Measurements from ENCODE around the gene PDIA5. TPM values are rescaled to one million over a fixed set of nuclear protein-coding genes. Genes with fewer than 3 reads are reported as not detected.

Gene PDIA5
- total and polyA plus RNA-seq, 11 donors, result 3.3 to 16.3 (median 6.4) TPM

DNA sequence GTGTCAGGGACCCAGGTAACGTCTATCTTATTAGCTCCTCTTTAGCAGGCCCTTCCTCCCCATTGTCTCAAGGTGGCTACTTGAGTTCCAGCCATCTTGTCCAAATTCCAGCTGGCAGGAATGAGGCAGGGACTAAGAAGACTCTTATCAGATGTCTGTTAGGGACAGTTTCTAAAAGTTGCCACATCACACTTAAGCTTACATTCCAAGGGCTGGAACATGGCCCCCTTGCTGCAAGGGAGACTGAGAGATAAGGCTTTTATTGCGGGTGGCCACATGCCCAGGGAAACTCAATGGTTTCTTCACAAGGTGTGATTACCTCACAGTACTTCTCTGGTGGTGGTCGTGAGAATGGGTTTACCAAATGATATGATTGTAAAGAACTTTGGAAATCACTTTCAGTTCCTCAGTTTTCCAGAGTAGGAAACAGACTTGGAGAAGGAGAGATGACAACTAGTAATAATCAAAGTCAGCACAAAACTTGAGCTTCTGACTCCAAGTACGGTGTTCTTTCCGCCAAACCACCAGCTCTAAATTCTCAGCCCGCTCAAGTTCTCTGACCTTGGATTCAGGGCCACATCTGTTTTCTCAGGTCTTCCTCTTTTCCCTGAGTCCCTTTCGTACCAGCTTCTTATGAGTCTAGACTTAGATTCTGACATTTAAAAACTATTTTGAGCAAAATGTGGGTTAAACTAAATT lies 14.2 kb downstream of the PDIA5 start:
- Histone ChIP-seq H3K4me1 (peaks cover 4 to 89% (median 70%) of the 10 kb centered on the region in 12 donors), H3K27me3 (no peaks in the 10 kb centered on the region), H3K27ac (peak overlapping the region in 4 of 12 donors; percentile 13 to 64 (median 30)), H3K4me3 (no peak overlapping the region), H3K9me3 (no peaks in the 10 kb centered on the region), H3K36me3 (no peaks in the 10 kb centered on the region)
- TF ChIP-seq, protein P1, sequence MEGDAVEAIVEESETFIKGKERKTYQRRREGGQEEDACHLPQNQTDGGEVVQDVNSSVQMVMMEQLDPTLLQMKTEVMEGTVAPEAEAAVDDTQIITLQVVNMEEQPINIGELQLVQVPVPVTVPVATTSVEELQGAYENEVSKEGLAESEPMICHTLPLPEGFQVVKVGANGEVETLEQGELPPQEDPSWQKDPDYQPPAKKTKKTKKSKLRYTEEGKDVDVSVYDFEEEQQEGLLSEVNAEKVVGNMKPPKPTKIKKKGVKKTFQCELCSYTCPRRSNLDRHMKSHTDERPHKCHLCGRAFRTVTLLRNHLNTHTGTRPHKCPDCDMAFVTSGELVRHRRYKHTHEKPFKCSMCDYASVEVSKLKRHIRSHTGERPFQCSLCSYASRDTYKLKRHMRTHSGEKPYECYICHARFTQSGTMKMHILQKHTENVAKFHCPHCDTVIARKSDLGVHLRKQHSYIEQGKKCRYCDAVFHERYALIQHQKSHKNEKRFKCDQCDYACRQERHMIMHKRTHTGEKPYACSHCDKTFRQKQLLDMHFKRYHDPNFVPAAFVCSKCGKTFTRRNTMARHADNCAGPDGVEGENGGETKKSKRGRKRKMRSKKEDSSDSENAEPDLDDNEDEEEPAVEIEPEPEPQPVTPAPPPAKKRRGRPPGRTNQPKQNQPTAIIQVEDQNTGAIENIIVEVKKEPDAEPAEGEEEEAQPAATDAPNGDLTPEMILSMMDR (IDR thresholded peaks at IDR 0.05), result no peak
- no peak for TF ChIP-seq POLR2A (IDR thresholded peaks at IDR 0.05)
- WGBS, 4 donors, result 78 to 87% (median 82%) methylated on average over 7 of the region's 7 CpGs
- ATAC-seq (no peak), DNase-seq (no peak)
- intact Hi-C loops (cut with DNase I), result no loop called here

DNA sequence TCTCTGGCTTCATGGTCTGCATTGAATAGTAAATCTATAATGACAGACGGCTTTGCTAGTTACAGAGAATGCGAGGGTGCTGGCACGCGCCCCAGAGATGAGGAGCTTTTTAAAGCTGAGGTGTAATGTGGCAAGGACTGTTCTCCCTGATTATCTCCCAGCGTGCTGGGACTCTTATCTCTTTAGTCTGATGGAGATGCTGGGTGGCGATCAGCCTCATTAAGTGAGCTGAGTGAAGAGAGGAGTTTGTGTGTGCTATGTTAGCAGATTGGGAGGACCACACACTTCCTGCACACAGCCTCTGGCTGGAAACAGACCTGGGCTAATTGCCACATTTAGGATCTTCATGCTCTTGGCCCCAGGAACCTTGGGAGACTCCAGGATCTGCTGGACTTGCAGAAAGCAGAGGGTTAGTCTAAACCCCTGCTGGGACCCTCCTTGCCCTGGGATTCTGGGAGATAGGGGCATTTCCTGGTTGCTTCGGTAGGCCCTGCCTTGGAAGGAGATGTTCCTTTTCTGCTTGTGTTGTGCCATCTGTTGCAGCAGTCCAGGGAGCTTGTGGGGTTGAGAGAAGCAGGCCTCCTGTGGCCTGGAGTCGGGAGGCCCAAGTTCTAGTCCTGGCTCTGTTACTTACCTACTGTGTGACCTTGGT lies 15.0 kb downstream of the PDIA5 start:
- Histone ChIP-seq H3K4me1 (peaks cover 4 to 89% (median 63%) of the 10 kb centered on the region in 12 donors), H3K27ac (peak overlapping the region in 5 of 12 donors; percentile 13 to 64 (median 36)), H3K4me3 (no peak overlapping the region), H3K27me3 (no peaks in the 10 kb centered on the region), H3K36me3 (no peaks in the 10 kb centered on the region), H3K9me3 (no peaks in the 10 kb centered on the region)
- 38 to 41% (median 40%) methylated on average over 7 to 8 of the region's 8 CpGs for WGBS, 4 donors
- DNase-seq, result no peak
- ATAC-seq, result peak in 2 of 4 donors; percentile 21 to 28
- TF ChIP-seq POLR2A (IDR thresholded peaks at IDR 0.05), result no peak
- TF ChIP-seq, protein P1 (IDR thresholded peaks at IDR 0.05), result no peak
- intact Hi-C loops (cut with DNase I), result loop anchor here in 1 of 10 donors (2.0 kb wide), 1 partner anchor 15 kb away; the partner anchor contains the start of gene PDIA5

DNA sequence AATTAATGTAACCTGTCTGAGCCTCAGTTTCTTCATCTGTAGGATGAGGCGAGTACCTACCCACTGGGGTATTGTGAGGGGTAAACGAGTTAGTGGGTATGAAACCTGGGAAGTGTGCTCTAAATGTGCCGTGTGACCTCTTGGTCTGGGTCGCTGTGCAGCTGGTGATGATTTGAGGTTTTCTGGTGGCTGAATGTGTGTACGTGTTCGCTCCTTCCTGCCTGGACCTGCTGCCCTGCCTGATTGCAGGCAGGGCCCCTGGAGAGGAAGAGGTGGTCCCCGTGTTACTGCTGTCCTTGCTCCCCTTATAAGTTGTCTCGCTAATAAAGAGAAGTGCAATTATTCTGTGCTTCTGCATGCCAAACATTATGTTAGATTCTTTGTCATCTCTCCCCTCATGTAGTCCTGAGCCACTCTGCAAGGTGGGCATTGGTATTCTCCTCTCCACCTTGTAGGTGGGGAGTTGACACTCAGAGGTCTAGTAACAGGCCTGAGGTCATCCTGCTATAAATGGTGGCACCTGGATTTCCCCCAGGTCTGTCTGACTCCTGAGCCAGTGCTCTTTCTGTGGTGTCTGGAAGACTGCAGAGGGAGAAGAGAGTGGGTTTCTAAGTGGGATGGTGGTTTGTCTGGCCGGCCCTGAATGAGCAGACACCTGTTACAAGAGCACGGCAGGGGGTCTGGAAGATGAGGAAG lies 15.7 kb downstream of the PDIA5 start:
- DNase-seq (no peak), ATAC-seq (peak in 3 of 4 donors; percentile 4 to 33 (median 8))
- no peaks in the 10 kb centered on the region for H3K9me3 ChIP-seq
- H3K27me3 ChIP-seq, result no peaks in the 10 kb centered on the region
- intact Hi-C loops (cut with DNase I), result loop anchor here in 1 of 10 donors (2.0 kb wide), 1 partner anchor 16 kb away; the partner anchor contains the start of gene PDIA5
- no peak for TF ChIP-seq POLR2A (IDR thresholded peaks at IDR 0.05)
- TF ChIP-seq, protein P1 (IDR thresholded peaks at IDR 0.05), result no peak
- 56 to 77% (median 65%) methylated on average over 10 of the region's 10 CpGs for WGBS, 4 donors
- peak overlapping the region in 5 of 12 donors; percentile 13 to 64 (median 36) for H3K27ac ChIP-seq
- no peaks in the 10 kb centered on the region for H3K36me3 ChIP-seq
- H3K4me1 ChIP-seq, result peaks cover 4 to 84% (median 58%) of the 10 kb centered on the region in 12 donors
- H3K4me3 ChIP-seq, result no peak overlapping the region

All from heart left ventricle (tissue), 16 donors.